Islet of Langerhans (tissue), 1 donor: ENCODE data around the gene RDH12.
A peak's percentile ranks its signal among the peaks of the same experiment; 100 is the strongest.
"Not testable (repeated sequence)": the region's sequence is repeated elsewhere in the genome, so short reads cannot be mapped to it uniquely, and the experiment has no call there.

Experiments used
- FAIRE-seq: peaks from one replicate; lab custom pipeline; 2011; peaks lifted over from hg19 to GRCh38; lab: Jason Lieb, UNC

The RDH12 gene

GRCh38 chr14:67705211-67705610 is 3.5 kb downstream of the RDH12 start:
- no peak for FAIRE-seq

- peak; percentile 24 for FAIRE-seq
Observed at GRCh38 chr14:67709346-67709745, 7.7 kb downstream of the RDH12 start.

DNA sequence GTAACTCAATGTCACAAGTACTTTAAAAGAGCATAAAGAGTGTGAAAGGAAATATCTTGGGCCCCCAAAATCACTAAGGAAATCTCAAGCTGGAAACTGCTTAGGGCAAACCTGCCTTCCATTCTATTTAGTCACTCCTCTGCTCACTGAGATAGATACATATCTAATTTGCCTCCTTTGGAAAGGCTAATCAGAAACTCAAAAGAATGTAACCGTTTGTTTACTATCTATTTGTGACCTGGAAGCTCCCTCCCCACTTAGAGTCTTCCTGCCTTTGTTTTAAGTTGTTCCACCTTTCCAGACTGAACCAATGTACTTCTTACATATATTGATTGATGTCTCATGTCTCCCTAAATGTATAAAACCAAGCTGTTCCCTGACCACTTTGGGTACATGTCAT is 8.1 kb downstream of the RDH12 start:
- not testable (repeated sequence) for FAIRE-seq

DNA sequence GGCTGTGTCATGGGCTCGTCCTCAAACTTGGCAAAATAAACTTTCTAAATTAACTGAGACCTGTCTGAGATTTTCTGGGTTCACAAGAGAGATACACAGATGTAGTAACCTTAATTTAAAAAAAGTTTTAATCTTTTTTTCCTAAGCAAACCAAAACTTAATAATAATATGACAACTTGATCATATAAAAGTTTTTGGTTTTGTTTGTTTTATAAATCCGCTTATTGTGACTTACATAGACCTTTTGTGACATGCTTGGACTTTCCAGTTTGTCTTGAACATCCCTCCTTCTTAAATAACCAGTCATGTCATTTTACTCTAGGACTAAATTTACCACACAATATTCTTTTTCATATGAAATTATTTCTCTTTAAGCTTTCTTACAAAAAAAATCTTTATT is 8.5 kb downstream of the RDH12 start:
- no peak for FAIRE-seq

GRCh38 chr14:67717048-67717447 is 15.4 kb downstream of the RDH12 start:
- no peak for FAIRE-seq

DNA sequence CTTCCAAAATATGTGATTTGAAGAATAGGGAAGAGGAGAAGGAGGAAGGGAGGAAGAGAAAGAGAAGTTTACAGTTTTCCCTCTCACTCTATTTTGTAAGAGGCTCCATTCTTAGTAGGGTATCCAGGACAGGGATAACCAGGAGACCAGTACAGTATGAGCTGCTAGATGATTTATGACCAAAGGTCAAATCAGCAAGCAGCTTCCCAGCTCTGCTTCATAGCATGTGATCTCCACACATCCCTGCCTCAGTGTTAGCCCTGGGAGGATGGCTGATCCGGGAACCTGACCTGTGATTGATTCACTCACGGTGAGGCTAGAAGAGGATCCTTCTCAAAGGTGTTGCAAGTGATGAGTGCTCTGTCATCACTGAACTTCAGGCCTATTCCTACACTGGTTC is 16.6 kb downstream of the RDH12 start:
- FAIRE-seq, result no peak

- FAIRE-seq, result not testable (repeated sequence)
Observed at GRCh38 chr14:67719385-67719784, 17.7 kb downstream of the RDH12 start.

- FAIRE-seq, result no peak
Observed at GRCh38 chr14:67719866-67720265, 18.2 kb downstream of the RDH12 start.

- no peak for FAIRE-seq
Observed at GRCh38 chr14:67721875-67722274, 20.2 kb downstream of the RDH12 start.

- no peak for FAIRE-seq
Observed at GRCh38 chr14:67722293-67722692, 20.6 kb downstream of the RDH12 start.

DNA sequence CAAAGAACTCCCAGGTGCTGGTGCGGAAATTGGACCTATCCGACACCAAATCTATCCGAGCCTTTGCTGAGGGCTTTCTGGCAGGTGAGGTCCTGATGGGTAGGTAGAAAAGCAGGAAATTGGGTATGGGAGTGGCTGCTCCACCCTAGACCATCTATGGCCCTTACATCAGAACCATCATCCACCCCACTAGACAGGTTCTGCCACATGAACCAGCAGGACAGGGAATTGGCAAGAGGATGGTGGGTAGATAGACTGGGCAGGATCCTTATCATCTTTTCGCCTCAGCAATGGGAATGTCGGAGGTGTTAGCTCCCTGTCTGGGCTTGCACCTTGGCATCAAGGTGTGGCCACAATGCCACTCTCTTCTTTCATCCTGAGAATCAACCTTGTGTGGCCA is 23.5 kb downstream of the RDH12 start:
- no peak for FAIRE-seq

DNA sequence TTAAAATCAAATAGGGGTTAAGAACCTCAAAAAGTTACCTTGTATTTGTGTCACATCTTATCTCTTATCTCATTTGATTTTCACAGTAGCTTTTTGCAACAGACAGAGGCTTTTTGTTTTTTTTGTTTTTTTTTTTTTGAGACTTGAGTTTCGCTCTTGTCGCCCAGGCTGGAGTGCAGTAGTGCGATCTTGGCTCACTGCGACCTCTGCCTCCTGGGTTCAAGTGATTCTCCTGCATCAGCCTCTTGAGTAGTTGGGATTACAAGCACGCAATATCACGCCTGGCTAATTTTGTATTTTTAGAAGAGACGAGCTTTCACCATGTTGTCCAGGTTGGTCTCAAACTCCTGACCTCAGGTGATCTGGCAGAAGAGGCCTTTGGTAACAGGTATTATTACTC is 25.7 kb downstream of the RDH12 start:
- no peak for FAIRE-seq

DNA sequence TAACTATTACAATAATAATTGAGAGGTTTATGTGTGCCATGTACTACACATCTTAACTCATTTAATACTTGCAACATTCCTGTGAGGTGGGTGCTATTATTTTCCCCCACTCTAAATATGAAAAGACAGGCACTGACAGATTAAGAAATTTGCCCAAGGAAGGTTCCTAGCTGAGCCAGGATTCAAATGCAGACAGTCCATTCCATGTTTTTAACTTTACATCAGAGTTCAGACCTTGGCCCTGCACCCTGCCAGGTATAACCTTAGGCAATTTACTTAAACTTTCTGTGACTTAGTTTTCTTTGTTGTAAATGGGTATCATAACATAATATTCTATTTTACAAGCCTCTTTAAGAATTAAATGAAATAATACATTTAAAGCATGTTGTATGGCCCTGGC is 26.6 kb downstream of the RDH12 start:
- FAIRE-seq, result no peak

DNA sequence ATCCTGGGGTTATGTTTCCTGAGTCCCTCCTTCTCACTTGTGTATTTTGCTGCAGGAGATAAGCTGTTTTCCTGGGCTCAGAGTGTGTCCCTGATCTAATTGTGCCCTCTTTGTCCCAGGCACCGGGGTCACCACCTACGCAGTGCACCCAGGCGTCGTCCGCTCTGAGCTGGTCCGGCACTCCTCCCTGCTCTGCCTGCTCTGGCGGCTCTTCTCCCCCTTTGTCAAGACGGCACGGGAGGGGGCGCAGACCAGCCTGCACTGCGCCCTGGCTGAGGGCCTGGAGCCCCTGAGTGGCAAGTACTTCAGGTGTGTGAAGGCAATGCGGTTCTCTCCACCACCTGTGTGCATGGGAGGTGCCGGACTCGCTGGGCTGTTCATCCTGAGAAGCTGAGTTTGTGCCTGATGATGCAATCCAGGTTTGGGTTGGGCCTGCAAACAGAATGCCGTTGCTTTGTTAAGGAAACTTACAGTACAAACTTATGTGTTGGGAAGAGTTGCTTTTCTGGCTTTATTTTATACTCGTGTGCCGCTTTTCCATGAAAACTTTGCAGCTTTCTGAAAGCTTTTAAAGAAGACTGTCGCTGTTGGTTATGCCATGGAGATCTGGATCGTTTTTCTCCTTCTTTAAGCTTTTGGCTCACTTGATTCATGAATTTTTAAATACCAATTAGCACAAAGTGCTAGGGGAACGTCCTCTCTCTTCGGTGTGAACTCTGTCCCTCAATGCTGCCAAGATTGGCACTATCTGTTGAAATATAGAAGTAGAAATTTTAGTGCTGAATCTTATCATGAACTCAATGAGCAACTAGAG is 27.6 kb downstream of the RDH12 start:
- no peak for FAIRE-seq

DNA sequence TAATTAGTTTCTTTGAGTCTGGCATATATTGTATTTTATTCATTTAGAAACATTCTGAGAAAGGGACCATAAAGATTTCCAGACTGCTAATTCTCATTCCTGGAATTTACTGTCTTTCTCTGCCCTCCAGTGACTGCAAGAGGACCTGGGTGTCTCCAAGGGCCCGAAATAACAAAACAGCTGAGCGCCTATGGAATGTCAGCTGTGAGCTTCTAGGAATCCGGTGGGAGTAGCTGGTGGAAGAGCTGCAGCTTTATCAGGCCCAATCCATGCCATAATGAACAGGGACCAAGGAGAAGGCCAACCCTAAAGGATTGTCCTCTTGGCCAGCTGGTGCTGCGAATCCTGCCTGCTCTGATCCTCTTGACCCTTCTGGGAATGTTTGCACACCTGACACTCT is 31.9 kb downstream of the RDH12 start:
- no peak for FAIRE-seq

- FAIRE-seq, result no peak
Observed at GRCh38 chr14:67734675-67735074, 33.0 kb downstream of the RDH12 start.

GRCh38 chr14:67735336-67736147 is 33.9 kb downstream of the RDH12 start:
- no peak for FAIRE-seq

DNA sequence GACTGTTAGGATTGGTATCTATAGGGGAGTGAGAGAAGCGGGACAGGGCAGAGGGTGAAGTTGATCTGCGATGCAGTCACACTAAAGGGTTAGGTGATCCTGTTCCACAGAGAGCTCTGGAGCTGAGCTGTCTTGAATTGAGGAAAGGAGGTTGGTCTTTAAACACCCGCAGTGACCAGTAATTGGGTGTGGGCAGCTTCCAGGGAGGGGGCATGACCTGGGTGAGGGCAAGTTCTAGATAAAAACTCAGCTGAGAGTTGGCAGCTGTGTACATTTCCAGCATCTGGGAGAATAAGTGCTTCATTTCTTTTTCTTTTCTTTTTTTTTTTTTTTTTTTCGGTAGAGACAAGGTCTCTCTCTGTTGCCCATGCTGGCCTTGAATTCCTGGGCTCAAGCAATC is 35.1 kb downstream of the RDH12 start:
- no peak for FAIRE-seq

DNA sequence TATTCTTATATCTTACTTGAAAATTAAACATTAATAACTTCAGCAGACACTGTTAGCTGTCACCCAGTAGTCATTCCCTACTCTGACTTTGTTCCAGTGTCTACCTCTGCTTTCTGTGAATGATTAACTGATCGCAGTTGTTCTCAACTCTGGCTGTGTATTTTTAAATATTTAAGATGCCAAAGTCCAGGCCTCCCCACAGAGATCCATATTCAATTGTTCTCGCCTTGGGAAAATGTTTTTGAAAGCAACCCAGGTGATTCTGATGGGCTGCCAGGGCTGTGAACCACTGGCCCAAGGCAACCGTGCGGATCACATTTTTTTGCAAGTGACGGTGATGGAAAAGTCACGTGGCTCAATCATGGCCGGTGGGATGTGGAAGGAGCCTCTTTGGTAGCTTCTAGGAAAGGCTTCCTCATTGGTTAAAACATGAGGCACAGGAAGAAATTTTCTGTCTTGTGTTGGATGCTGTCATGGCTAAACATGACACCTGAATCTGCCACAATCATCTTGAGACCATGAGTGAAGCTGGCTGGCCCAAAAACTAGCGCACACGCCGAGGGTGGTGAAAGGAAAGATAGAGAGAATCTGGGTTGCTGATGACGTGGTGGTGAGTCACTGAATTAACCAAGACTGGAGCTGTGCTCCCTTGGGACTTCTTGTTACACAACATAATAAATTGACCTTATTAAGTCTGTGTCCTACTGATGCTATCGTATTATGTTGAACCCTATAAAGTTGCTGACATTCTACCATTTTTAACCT is 37.2 kb downstream of the RDH12 start:
- FAIRE-seq, result peak; percentile 81

DNA sequence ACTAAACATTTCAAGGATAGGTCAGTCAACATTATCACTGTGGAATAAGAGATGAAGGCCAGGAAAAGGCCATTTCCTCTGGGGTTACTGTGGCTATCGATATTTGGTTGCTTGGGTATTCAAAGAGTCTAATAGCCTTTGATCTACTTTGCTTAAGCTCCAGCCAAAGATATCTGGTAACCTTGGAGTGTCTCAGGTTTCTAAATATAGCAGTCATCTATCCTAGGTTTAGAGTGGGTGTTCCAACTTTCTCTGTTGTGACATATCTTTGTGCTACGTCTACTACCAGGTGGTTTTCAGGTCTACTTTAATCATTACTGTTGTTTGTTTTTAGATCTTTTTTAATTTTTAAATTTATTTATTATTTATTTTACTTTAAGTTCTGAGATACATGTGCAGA is 42.4 kb downstream of the RDH12 start:
- no peak for FAIRE-seq

DNA sequence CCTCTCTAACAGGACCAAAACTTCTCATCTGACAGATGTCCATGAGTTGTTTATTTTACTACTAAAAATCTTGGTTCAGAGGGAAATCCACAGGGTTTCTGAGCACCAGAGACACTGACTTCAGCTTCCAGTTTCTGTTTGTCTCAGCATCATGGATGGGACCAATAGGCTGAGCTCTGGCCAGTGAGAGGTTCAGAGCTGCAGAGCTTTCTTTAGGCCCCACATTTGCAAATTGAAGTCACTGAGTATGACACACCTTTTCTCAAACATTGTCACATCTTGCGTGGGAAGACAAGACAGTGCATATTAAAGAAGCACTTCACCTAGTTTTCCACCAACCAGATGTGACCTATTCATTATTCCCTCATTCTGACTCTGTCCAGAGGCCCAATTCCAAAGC is 45.2 kb downstream of the RDH12 start:
- FAIRE-seq, result no peak

DNA sequence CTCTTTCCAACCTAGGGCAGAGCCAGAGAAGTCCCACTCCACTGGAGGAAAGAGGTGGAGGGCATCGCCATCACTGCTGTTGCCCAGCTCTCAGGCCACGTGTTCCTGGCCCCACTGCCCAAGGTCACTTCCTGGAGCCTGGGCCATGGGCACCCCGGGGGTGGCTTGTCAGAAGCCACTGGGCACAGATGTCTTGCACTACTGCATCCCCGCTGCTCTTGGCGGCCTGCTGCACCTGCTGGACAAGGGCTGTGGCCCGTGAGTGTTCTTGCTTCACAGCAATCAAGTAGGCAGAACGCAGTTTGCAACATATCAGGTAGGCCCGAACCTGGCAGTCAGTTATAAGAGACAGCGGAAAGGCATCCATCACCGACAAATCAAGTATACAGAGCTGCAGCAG is 46.6 kb downstream of the RDH12 start:
- FAIRE-seq, result no peak
